ENCODE data around the gene NTMT2.

The NTMT2 gene

GRCh38 chr1:170200621-170201397 lies 55.0 kb downstream of the NTMT2 start:
- no peak for TF ChIP-seq TEAD4 (IDR thresholded peaks at IDR 0.05)
- no peak for TF ChIP-seq EGR1 (IDR thresholded peaks at IDR 0.05)
- TF ChIP-seq CEBPB (IDR thresholded peaks at IDR 0.05) = no peak
- no peak for TF ChIP-seq MAX (IDR thresholded peaks at IDR 0.05)
- TF ChIP-seq FOXM1 (IDR thresholded peaks at IDR 0.05; ENCODE audit: borderline replicate concordance, low read depth) = no peak
- TF ChIP-seq CREB1 (IDR thresholded peaks at IDR 0.05; ENCODE audit: low read depth) = no peak
- no peak for TF ChIP-seq TAF1 (IDR thresholded peaks at IDR 0.05; ENCODE audit: low read depth)
- TF ChIP-seq USF1 (IDR thresholded peaks at IDR 0.05) = no peak
- TF ChIP-seq TCF12 (IDR thresholded peaks at IDR 0.05; ENCODE audit: low read depth) = no peak
- TF ChIP-seq EP300 (IDR thresholded peaks at IDR 0.05; ENCODE audit: borderline replicate concordance) = no peak
- no peak for TF ChIP-seq YY1 (IDR thresholded peaks at IDR 0.05; ENCODE audit: low read depth)
- no peak for TF ChIP-seq REST (IDR thresholded peaks at IDR 0.05; ENCODE audit: low read depth)
- no peak for TF ChIP-seq NFIC (IDR thresholded peaks at IDR 0.05)
- TF ChIP-seq RAD21 (IDR thresholded peaks at IDR 0.05; ENCODE audit: low read depth) = no peak
- no peak for TF ChIP-seq ZBTB7A (IDR thresholded peaks at IDR 0.05; ENCODE audit: low read depth)

DNA sequence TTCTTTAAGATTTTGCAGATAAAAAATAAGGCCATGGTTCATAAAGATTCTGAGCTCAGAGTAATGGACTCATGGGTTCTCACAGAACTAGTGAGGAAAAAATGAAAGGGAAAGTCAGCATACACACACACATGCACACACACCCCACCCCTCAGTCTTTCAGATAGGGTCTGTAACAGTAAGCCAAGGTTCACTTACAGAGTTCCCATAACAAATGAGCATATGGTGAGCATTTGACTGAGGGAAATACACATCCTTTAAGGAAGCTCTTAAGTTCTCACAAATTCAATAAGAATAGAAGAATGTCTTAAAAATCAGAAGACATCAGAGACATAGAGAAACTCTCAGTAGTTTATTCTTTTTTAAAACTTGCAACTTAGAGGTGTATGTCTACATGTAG lies 57.9 kb downstream of the NTMT2 start:
- TF ChIP-seq REST (IDR thresholded peaks at IDR 0.05; ENCODE audit: low read depth) (no peak), FOXM1 (IDR thresholded peaks at IDR 0.05; ENCODE audit: borderline replicate concordance, low read depth) (no peak), TAF1 (IDR thresholded peaks at IDR 0.05; ENCODE audit: low read depth) (no peak), NFIC (IDR thresholded peaks at IDR 0.05) (no peak), CEBPB (IDR thresholded peaks at IDR 0.05) (no peak), YY1 (IDR thresholded peaks at IDR 0.05; ENCODE audit: low read depth) (no peak), RAD21 (IDR thresholded peaks at IDR 0.05; ENCODE audit: low read depth) (no peak), USF1 (IDR thresholded peaks at IDR 0.05) (no peak), CREB1 (IDR thresholded peaks at IDR 0.05; ENCODE audit: low read depth) (no peak)

DNA sequence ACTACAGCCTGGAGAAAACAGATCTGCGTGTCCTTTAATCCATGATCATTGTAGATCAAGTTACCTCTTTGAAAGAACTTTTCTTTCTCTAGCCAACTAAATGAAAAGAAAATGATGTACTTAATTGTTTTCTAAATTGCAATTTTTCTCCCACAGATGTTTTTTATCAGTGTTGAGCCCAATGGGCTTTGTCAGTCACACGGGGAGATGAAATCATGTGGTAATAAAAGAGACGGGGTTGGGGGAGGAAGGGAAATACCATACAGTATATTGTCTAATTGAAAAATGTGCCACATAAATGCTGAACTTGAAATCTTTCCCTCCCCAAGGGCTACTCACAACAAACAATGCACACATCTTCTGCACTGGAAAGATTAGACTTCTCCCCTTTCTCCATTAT lies 58.4 kb downstream of the NTMT2 start:
- no peak for TF ChIP-seq TCF12 (IDR thresholded peaks at IDR 0.05; ENCODE audit: low read depth)
- no peak for TF ChIP-seq TAF1 (IDR thresholded peaks at IDR 0.05; ENCODE audit: low read depth)
- no peak for TF ChIP-seq TEAD4 (IDR thresholded peaks at IDR 0.05)
- no peak for TF ChIP-seq NFIC (IDR thresholded peaks at IDR 0.05)
- TF ChIP-seq YY1 (IDR thresholded peaks at IDR 0.05; ENCODE audit: low read depth) = no peak
- no peak for TF ChIP-seq MAX (IDR thresholded peaks at IDR 0.05)
- TF ChIP-seq USF1 (IDR thresholded peaks at IDR 0.05) = no peak

- TF ChIP-seq CREB1 (IDR thresholded peaks at IDR 0.05; ENCODE audit: low read depth) = no peak
- TF ChIP-seq ZBTB7A (IDR thresholded peaks at IDR 0.05; ENCODE audit: low read depth) = no peak
- TF ChIP-seq REST (IDR thresholded peaks at IDR 0.05; ENCODE audit: low read depth) = no peak
- TF ChIP-seq RAD21 (IDR thresholded peaks at IDR 0.05; ENCODE audit: low read depth) = no peak
- TF ChIP-seq TCF12 (IDR thresholded peaks at IDR 0.05; ENCODE audit: low read depth) = no peak
- TF ChIP-seq TEAD4 (IDR thresholded peaks at IDR 0.05) = no peak
- no peak for TF ChIP-seq CEBPB (IDR thresholded peaks at IDR 0.05)
Measured at GRCh38 chr1:170205301-170205700, 59.5 kb downstream of the NTMT2 start.
